ENCODE data around the gene PARP6. TPM values are rescaled to one million over a fixed set of nuclear protein-coding genes. Genes with fewer than 3 reads are reported as not detected.

The PARP6 gene
- total RNA-seq, 2 donors from 2014 or later: 108 to 132 TPM

DNA sequence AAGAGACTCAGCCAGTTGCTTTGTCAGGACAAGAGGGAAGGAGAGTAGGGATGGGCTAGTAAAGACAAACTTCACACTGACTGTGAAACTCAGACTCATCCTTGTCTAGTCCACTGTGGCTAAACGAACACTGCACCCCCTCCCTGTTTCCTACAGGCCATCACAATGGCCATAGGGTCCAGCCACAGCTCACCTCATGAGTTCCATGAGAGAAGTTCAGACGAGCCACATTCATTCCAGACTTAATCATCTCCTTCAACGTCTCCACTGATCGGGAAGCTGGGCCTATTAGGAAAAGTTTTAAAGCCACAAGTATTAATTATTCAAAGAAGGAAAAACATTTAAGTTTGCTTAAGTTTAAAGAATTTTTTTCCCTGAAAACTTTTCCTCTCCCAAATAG lies 55.1 kb downstream of the PARP6 start:
- no peaks in the 10 kb centered on the region for H3K27me3 Mint-ChIP-seq (ENCODE audit: low read depth)
- no peak for DNase-seq
- no peak for ATAC-seq (replicated peaks in 1 of 2)
- H3K4me1 Mint-ChIP-seq (ENCODE audit: low read depth): peaks cover 25% of the 10 kb centered on the region
- no peak overlapping the region for H3K4me3 Mint-ChIP-seq
- no peaks in the 10 kb centered on the region for H3K9me3 Mint-ChIP-seq
- peak overlapping the region; percentile 3 for H3K27ac Mint-ChIP-seq
- peaks cover 12 to 51% of the 10 kb centered on the region in 2 donors for H3K36me3 Mint-ChIP-seq (ENCODE audit: insufficient read depth in 2 of 2)

DNA sequence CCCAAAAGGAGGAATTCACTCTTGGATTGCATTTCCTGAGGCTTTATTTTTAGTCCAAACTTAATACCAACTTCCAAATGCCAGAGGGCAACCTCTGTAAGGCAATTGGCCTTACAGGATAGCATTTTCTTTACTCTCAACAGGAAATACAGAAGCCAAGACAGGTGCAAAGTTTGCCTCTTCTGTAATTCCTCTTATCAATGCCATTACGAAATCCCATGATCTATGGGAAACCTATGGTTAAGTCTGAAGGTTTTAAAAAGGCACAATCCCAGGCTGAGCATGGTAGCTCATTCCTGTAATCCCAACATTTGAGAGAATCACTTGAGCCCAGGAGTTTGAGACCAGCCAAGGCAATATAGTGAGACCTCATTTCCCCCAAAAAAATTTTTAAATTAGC lies 56.3 kb downstream of the PARP6 start:
- DNase-seq (no peak), ATAC-seq (replicated peaks in 1 of 2) (no peak)
- H3K9me3 Mint-ChIP-seq: no peaks in the 10 kb centered on the region
- no peaks in the 10 kb centered on the region for H3K27me3 Mint-ChIP-seq (ENCODE audit: low read depth)
- peak overlapping the region; percentile 9 for H3K27ac Mint-ChIP-seq
- peaks cover 15 to 56% of the 10 kb centered on the region in 2 donors for H3K36me3 Mint-ChIP-seq (ENCODE audit: insufficient read depth in 2 of 2)
- peaks cover 16% of the 10 kb centered on the region for H3K4me1 Mint-ChIP-seq (ENCODE audit: low read depth)
- no peak overlapping the region for H3K4me3 Mint-ChIP-seq

DNA sequence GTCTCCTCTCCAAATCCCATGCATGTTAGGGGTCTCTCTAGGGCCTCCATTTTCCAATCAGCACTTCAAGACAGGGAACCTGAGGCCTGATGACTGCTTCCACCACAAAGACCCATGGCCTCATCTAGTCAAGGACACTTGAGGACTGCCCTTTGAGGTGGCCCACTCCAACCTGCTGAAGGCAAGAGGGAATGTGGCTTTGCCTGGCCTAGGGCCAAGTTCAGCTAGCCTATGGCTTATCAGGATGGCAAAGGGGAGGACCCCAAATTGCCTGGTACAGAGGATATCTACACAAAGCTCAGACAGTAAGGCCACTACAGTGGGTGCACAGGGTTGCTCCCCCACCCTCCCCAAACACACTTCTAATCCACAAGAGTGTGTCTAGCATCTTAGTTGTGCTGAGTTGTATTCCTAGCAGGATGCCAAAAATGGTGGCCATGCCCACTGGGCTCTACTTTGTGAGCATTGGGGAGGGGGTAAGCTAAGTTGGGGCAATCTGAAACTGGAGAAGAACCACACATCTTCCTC lies 64.7 kb downstream of the PARP6 start:
- Mint-ChIP-seq H3K9me3 (no peaks in the 10 kb centered on the region), H3K27me3 (ENCODE audit: low read depth) (no peaks in the 10 kb centered on the region), H3K27ac (no peak overlapping the region), H3K36me3 (ENCODE audit: insufficient read depth in 2 of 2) (peaks cover 28 to 65% of the 10 kb centered on the region in 2 donors), H3K4me3 (no peak overlapping the region), H3K4me1 (ENCODE audit: low read depth) (peaks cover 26% of the 10 kb centered on the region)
- ATAC-seq (replicated peaks in 1 of 2): no peak
- DNase-seq: no peak

DNA sequence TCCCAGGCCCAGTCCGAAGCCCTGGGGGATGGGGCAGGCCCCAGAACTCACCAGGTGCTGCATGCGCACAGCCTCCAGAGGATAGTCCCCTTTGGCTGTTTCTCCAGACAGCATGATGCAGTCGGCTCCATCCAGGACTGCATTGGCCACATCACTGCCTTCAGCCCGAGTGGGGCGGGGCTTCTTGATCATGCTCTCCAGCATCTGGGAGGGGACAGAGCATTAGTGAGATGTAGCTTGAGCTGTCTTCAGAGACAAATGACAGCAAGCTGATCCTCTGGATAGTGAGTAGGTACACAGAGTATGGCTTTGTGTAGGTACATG lies 65.7 kb downstream of the PARP6 start:
- H3K36me3 Mint-ChIP-seq (ENCODE audit: insufficient read depth in 2 of 2): peaks cover 30 to 64% of the 10 kb centered on the region in 2 donors
- no peaks in the 10 kb centered on the region for H3K9me3 Mint-ChIP-seq
- H3K27ac Mint-ChIP-seq: peak overlapping the region; percentile 78
- ATAC-seq (replicated peaks in 1 of 2): no peak
- no peak for DNase-seq
- no peak overlapping the region for H3K4me3 Mint-ChIP-seq
- H3K4me1 Mint-ChIP-seq (ENCODE audit: low read depth): peaks cover 26% of the 10 kb centered on the region
- H3K27me3 Mint-ChIP-seq (ENCODE audit: low read depth): no peaks in the 10 kb centered on the region

DNA sequence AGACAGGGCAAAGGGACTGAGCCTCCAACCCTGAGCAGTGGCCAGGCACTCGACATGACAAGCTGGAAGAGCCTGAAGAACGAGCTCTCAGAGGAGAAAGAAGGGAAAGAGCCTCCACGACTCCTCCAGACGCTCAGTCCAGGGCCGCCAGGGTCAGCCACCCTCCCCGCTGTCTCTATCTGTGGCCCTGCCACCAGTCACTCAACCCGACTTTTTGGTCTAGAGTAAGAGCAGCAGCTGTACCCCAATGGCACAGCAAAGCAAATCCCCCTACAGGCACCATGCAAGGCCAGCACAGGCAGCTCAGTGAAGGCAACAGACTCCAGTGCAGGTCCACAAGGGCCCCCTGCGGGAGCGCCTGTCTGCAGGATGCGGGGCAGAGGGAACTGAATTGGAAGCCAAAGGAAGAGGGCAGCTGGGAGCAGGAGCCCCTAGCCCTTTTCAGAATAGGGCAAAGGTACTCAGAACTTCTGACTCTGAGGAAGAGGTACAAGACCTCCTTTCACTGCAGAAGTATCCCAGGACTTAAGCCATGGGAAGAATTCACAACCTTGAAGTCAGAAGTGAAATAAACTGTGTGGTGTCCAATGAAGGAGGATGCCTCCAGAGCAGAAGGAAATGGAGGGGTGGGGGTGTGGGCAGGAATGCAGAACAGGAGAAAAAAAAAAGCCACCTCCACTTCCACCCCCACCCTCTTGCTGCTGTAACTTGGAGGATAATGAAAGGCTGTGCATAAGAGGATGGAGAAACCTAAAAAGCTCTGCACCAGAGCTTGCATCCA lies 66.3 kb downstream of the PARP6 start:
- peaks cover 26 to 62% of the 10 kb centered on the region in 2 donors for H3K36me3 Mint-ChIP-seq (ENCODE audit: insufficient read depth in 2 of 2)
- ATAC-seq (replicated peaks in 1 of 2) (no peak), DNase-seq (no peak)
- no peaks in the 10 kb centered on the region for H3K27me3 Mint-ChIP-seq (ENCODE audit: low read depth)
- peaks cover 29% of the 10 kb centered on the region for H3K4me1 Mint-ChIP-seq (ENCODE audit: low read depth)
- H3K9me3 Mint-ChIP-seq: no peaks in the 10 kb centered on the region
- no peak overlapping the region for H3K4me3 Mint-ChIP-seq
- H3K27ac Mint-ChIP-seq: peak overlapping the region; percentile 67

DNA sequence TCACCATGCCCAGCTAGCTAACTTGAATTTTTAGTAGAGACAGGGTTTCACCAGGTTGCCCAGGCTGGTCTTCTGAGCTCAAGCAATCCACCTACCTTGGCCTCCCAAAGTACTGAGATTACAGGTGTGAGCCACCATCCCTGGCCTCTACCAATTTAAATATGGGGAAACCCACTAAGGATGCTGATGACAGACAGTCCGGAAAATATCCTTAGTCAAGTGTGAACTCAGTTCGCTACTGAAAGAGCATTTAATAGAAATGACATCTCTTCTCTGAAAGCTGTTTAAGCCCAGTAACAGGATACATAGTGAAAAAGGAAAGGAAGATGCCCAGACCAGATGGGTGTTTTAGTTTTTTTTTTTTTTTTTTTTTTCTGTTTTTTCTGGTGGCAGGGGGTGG lies 67.1 kb downstream of the PARP6 start:
- H3K4me3 Mint-ChIP-seq: no peak overlapping the region
- DNase-seq (no peak), ATAC-seq (replicated peaks in 1 of 2) (peak in 1 of 2 donors; percentile 58)
- H3K4me1 Mint-ChIP-seq (ENCODE audit: low read depth): peaks cover 34% of the 10 kb centered on the region
- H3K27ac Mint-ChIP-seq: peak overlapping the region; percentile 82
- peaks cover 22 to 58% of the 10 kb centered on the region in 2 donors for H3K36me3 Mint-ChIP-seq (ENCODE audit: insufficient read depth in 2 of 2)
- H3K27me3 Mint-ChIP-seq (ENCODE audit: low read depth): no peaks in the 10 kb centered on the region
- H3K9me3 Mint-ChIP-seq: no peaks in the 10 kb centered on the region

DNA sequence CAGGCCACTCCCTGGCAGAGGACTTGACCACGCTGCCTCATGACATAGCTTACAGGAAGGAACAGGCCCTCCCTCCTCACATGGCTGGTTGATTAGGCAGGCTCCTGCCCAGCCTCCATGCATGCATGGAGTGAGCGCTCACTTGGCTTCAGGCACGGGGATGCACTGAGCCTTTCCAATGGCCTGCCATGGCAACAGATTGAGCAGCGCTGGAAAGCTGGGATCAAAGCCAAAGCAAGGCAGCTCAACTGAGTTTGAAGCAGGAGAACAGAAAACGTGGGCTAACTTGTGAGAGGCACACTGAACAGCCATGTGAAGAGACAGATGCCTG lies 68.9 kb downstream of the PARP6 start:
- Mint-ChIP-seq H3K4me3 (no peak overlapping the region), H3K27me3 (ENCODE audit: low read depth) (no peaks in the 10 kb centered on the region), H3K27ac (peak overlapping the region; percentile 30), H3K9me3 (no peaks in the 10 kb centered on the region), H3K36me3 (ENCODE audit: insufficient read depth in 2 of 2) (peaks cover 20 to 55% of the 10 kb centered on the region in 2 donors), H3K4me1 (ENCODE audit: low read depth) (peaks cover 41% of the 10 kb centered on the region)
- ATAC-seq (replicated peaks in 1 of 2) (no peak), DNase-seq (no peak)

DNA sequence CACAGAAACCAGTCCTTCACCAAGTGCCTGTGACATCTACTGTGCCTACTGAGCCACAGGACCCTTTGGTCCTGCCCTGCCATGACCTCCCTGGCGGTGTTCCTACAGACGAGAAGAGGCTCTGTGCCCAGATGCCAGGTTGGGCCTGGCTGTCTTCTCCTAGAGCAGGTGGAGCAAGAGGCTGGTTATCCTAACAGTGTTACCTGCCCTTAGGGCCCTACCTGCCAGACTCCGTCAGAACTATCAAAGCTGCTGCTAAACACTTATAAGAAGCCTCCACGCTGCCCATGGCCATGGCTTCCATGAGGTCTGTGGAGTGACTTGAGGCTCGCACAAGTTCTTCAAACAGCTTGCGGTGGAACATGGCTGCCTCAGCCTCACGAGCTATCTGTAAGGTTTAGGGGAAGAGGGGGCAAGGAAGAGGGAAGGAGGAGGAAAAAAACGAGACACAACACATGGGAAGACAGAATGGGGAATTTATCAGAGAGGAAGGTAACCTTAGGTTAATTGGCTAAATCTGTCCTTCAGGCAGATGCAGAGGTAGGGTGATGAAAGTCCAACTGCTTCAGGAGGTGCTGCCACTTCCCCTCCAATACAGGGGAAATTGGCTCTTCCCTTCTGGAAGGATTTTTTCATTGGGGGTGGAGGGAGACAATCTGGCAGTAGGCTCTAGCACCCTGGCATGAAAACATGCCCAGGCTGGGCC lies 69.4 kb downstream of the PARP6 start:
- H3K4me1 Mint-ChIP-seq (ENCODE audit: low read depth): peaks cover 41% of the 10 kb centered on the region
- DNase-seq: no peak
- H3K4me3 Mint-ChIP-seq: no peak overlapping the region
- no peak for ATAC-seq (replicated peaks in 1 of 2)
- H3K27me3 Mint-ChIP-seq (ENCODE audit: low read depth): no peaks in the 10 kb centered on the region
- no peaks in the 10 kb centered on the region for H3K9me3 Mint-ChIP-seq
- peaks cover 20 to 56% of the 10 kb centered on the region in 2 donors for H3K36me3 Mint-ChIP-seq (ENCODE audit: insufficient read depth in 2 of 2)
- peak overlapping the region; percentile 52 for H3K27ac Mint-ChIP-seq

DNA sequence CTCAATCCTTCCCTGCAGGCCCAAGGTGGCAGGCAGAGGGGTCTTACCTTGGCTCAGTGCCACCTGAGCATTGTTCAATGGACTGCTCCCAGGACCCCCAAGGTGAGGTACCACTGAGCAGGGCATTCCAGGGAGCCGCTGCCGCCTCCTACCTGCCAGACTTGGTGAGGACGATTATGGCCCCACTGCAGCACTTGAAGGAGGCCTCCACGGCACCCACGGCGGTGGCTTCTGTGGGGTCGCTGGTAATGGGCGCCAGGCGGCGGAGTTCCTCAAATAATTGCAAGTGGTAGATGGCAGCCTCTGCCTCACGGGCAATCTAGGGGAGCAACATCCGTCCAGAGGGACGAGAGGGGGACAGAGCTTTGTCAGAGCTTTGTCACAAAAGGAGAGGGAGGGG lies 70.1 kb downstream of the PARP6 start:
- DNase-seq (no peak), ATAC-seq (replicated peaks in 1 of 2) (no peak)
- H3K27ac Mint-ChIP-seq: no peak overlapping the region

DNA sequence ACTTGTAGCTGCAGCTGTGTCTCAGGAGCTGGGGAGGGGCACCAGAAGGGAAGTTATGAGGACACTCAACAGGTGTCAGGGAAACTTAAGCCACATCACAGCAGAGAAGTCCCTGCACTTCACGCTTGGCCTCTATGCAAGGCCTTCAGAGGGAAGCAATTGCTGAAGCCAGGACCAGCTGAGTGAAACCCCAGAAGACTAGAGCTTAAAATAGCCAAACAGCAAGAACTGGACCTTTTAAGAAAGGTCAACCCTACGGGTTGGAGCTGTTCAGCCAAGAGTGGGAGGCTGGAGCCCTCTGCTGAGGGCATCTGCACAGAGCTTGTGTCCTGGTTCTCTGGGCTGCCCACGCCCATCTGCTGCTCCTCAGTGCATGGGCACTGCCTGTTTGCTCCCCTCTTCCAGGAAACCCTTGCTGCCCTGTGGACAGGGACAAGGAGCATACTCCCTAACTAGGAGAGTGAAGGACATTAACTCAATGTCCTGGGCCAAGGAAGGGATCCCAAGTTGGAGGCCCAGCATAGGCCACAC lies 70.9 kb downstream of the PARP6 start:
- ATAC-seq (replicated peaks in 1 of 2): no peak
- H3K27ac Mint-ChIP-seq: no peak overlapping the region
- no peaks in the 10 kb centered on the region for H3K27me3 Mint-ChIP-seq (ENCODE audit: low read depth)
- no peak overlapping the region for H3K4me3 Mint-ChIP-seq
- H3K9me3 Mint-ChIP-seq: no peaks in the 10 kb centered on the region
- no peak for DNase-seq
- peaks cover 17 to 49% of the 10 kb centered on the region in 2 donors for H3K36me3 Mint-ChIP-seq (ENCODE audit: insufficient read depth in 2 of 2)
- peaks cover 36% of the 10 kb centered on the region for H3K4me1 Mint-ChIP-seq (ENCODE audit: low read depth)

More for the DNA sequence above, 70.1 kb downstream of the PARP6 start:
- H3K4me3 Mint-ChIP-seq: no peak overlapping the region
- peaks cover 21 to 58% of the 10 kb centered on the region in 2 donors for H3K36me3 Mint-ChIP-seq (ENCODE audit: insufficient read depth in 2 of 2)
- no peaks in the 10 kb centered on the region for H3K9me3 Mint-ChIP-seq
- H3K4me1 Mint-ChIP-seq (ENCODE audit: low read depth): peaks cover 44% of the 10 kb centered on the region
- no peaks in the 10 kb centered on the region for H3K27me3 Mint-ChIP-seq (ENCODE audit: low read depth)

DNA sequence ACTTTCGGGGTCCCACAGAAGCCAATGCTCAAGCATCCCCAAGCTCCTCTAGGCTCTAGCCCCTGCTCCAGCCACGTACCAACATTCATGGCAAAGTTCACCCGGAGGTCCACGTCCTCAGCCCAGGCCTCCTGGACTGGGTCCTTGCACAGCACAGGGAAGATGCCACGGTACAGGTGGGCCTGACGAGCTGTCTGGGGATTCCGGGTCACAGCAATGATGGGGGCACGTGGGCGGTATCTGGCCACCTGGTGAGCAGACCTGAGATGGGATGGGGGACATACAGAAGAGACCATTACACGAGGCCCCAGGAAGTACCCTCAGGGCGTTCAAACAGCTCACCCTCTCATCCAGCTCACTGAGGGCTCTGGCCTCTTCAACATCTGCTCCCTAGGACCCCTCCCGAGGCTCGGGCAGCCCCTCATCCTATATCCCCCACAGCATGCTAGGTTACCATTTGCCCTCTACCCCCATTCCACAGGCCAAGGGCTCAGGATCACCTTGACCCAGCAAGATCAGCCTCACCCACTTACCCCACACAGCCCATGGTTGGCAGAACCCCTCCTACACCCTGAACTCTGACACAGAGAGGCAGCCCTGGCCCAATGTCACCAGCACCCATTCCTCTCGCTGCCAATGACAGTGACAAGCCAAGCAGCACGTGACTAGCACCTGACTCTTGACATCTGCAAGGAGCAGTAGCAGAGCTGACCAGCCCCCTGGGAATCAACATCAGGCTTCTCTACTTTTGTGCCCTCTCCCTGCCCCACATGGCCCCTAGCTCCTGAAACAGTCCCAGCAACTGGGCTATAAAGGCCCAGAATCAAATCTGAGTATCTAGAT lies 71.7 kb downstream of the PARP6 start:
- no peak overlapping the region for H3K4me3 Mint-ChIP-seq
- ATAC-seq (replicated peaks in 1 of 2): no peak
- peaks cover 14 to 41% of the 10 kb centered on the region in 2 donors for H3K36me3 Mint-ChIP-seq (ENCODE audit: insufficient read depth in 2 of 2)

DNA sequence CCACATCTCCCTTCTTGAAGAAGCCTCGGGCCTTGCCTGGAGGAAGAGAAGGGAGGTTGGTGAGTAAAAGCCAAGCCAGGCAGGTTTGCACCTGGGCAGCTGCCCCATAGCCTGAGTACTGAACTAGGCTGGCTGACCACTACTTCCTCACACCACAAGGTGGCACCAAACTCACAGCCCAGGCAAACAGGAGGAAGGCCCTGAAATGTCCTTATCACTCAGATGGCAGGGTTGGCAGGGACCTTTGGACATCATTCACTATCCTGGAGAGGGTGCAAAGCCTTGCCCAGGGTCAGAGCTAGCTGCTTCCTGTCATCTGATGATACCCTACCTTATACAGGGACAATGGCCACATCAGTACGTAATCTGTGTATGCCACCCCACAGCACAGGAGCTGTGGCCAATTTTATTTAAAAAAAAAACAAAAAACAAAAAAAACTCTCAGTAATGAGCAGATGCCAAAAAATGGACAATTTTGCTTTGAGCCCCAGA lies 72.6 kb downstream of the PARP6 start:
- Mint-ChIP-seq H3K27ac (no peak overlapping the region), H3K9me3 (no peaks in the 10 kb centered on the region), H3K27me3 (ENCODE audit: low read depth) (no peaks in the 10 kb centered on the region), H3K4me3 (no peak overlapping the region), H3K36me3 (ENCODE audit: insufficient read depth in 2 of 2) (peaks cover 12 to 34% of the 10 kb centered on the region in 2 donors), H3K4me1 (ENCODE audit: low read depth) (peaks cover 25% of the 10 kb centered on the region)
- peak; percentile 72 to 78 for DNase-seq
- ATAC-seq (replicated peaks in 1 of 2): peak; percentile 69 to 70

More for the DNA sequence above, 71.7 kb downstream of the PARP6 start:
- peak overlapping the region; percentile 1 for H3K27ac Mint-ChIP-seq
- H3K27me3 Mint-ChIP-seq (ENCODE audit: low read depth): no peaks in the 10 kb centered on the region
- DNase-seq: no peak
- no peaks in the 10 kb centered on the region for H3K9me3 Mint-ChIP-seq
- H3K4me1 Mint-ChIP-seq (ENCODE audit: low read depth): peaks cover 31% of the 10 kb centered on the region

DNA sequence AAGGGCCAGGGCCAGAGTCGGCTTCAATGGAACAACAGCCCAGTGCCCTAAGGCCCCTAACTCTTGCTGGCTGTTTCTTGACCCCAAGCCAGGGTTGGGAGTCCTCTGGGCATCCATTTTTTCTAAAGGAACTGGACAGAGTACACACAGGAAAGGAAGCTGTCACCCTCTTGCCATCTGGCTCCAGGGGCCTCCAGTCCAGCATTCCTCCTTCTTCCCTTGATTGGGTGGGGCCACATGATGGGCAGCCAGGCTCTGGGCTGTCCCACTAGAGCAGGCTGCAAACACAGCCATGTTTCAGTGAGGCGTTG lies 73.2 kb downstream of the PARP6 start:
- Mint-ChIP-seq H3K9me3 (no peaks in the 10 kb centered on the region), H3K36me3 (ENCODE audit: insufficient read depth in 2 of 2) (peaks cover 10 to 30% of the 10 kb centered on the region in 2 donors), H3K4me3 (no peak overlapping the region), H3K4me1 (ENCODE audit: low read depth) (peaks cover 25% of the 10 kb centered on the region), H3K27ac (no peak overlapping the region), H3K27me3 (ENCODE audit: low read depth) (peaks cover 2% of the 10 kb centered on the region)
- DNase-seq (no peak), ATAC-seq (replicated peaks in 1 of 2) (no peak)
